B cell (primary cell): Measurements from ENCODE around the gene RETREG2. TPM values are rescaled to one million over a fixed set of nuclear protein-coding genes. Genes with fewer than 3 reads are reported as not detected.

Source experiments
- ATAC-seq: fragments of 200-7000 bp; cut with Tn5 transposase; one replicate; pipeline ENCODE4 v1.10.0; 2021; ENCODE audit warnings: low read depth, mild to moderate bottlenecking, moderate number of reproducible peaks, moderate library complexity
- CTCF ChIA-PET: fragments of 350-600 bp; sonication (Branson Sonifier 250); formaldehyde crosslinking; loops from one replicate; lab custom pipeline; 2021; ENCODE audit warnings: antibody characterized with exemption, inconsistent platforms; lab: Charles Lee
- POLR2A ChIA-PET: fragments of 350-600 bp; sonication (Branson Sonifier 250); formaldehyde crosslinking; loops from one replicate; lab custom pipeline; 2021; ENCODE audit warnings: antibody characterized with exemption; lab: Charles Lee
- DNase-seq: peaks from one replicate; pipeline ENCODE4 v3.0.0; 2013
- H2AFZ ChIP-seq: 2 replicates; pipeline ENCODE4 v1.6.1; 2012; ENCODE audit warnings: mild to moderate bottlenecking, low read depth, low read length; ENCODE audit not compliant: insufficient read depth, poor library complexity, severe bottlenecking
- H3K27ac ChIP-seq, 2 donors: 1 replicate in 1 of 2; 2 replicates in 1 of 2; pipeline ENCODE4 v1.5.1; 2012 to 2013; ENCODE audit warnings: low read length in 2 of 2, mild to moderate bottlenecking in 2 of 2, moderate library complexity in 1 of 2
- H3K27me3 ChIP-seq, 4 experiments: fragments of 200-600 bp in 1 of 4; sonication (generic) in 1 of 4; replicated peaks in 1 of 4; 1 replicate in 2 of 4; 2 replicates in 2 of 4; pipeline versions ENCODE4 v1.6.1 to v1.7.0; 2013 to 2016; ENCODE audit warnings: low read length in 3 of 4, mild to moderate bottlenecking in 2 of 4, mixed read lengths in 1 of 4, moderate library complexity in 1 of 4; ENCODE audit not compliant: insufficient read depth in 4 of 4, control insufficient read depth in 3 of 4; ENCODE audit errors: control extremely low read depth in 1 of 4
- H3K36me3 ChIP-seq, 2 experiments: replicated peaks in 1 of 2; 1 replicate in 1 of 2; 2 replicates in 1 of 2; pipeline versions ENCODE4 v1.6.1 to v1.7.1; 2013; ENCODE audit warnings: low read length in 1 of 2; ENCODE audit not compliant: insufficient read depth in 2 of 2, control insufficient read depth in 1 of 2; ENCODE audit errors: control extremely low read depth in 1 of 2, extremely low read depth in 1 of 2
- H3K4me1 ChIP-seq, 2 donors: fragments of 200-600 bp in 1 of 2; sonication (generic) in 1 of 2; 1 replicate in 1 of 2; 2 replicates in 1 of 2; pipeline versions ENCODE4 v1.5.1 to v1.6.1; 2013 to 2017; ENCODE audit warnings: low read length in 2 of 2; ENCODE audit not compliant: control insufficient read depth in 2 of 2, insufficient read depth in 2 of 2
- H3K4me2 ChIP-seq: replicated peaks from 2 replicates; pipeline ENCODE3; 2012; ENCODE audit warnings: mild to moderate bottlenecking, low read depth, low read length; ENCODE audit not compliant: poor library complexity, severe bottlenecking
- H3K4me3 ChIP-seq, 5 experiments: fragments of 200-600 bp in 1 of 5; sonication (generic) in 1 of 5; 1 replicate in 3 of 5; 2 replicates in 2 of 5; pipeline versions ENCODE4 v1.5.1 to v1.7.0; 2011 to 2016; ENCODE audit warnings: low read length in 4 of 5, mild to moderate bottlenecking in 4 of 5, low read depth in 2 of 5, control low read depth in 1 of 5, moderate library complexity in 1 of 5; ENCODE audit not compliant: insufficient read depth in 1 of 5; ENCODE audit errors: control extremely low read depth in 1 of 5, extremely low read depth in 1 of 5
- H3K79me2 ChIP-seq: fragments of 200-600 bp; sonication (generic); one replicate; pipeline ENCODE4 v1.6.0; 2016; ENCODE audit warnings: low read length; ENCODE audit not compliant: control insufficient read depth, insufficient read depth
- H3K9ac ChIP-seq: fragments of 200-600 bp; sonication (generic); 2 replicates; pipeline ENCODE4 v1.6.1; 2017; ENCODE audit warnings: mild to moderate bottlenecking, low read length, moderate library complexity
- H3K9me3 ChIP-seq, 3 donors: one replicate each; pipeline versions ENCODE4 v1.6.1 to v1.7.1; 2013; ENCODE audit warnings: low read length in 2 of 3; ENCODE audit not compliant: control insufficient read depth in 2 of 3, insufficient read depth in 1 of 3; ENCODE audit errors: control extremely low read depth in 1 of 3
- H4K20me1 ChIP-seq: 2 replicates; pipeline ENCODE4 v1.6.0; 2012; ENCODE audit warnings: mild to moderate bottlenecking, low read length; ENCODE audit not compliant: insufficient read depth, control insufficient read depth, poor library complexity, severe bottlenecking
- H3K27ac Mint-ChIP-seq: one replicate; pipeline ENCODE4 v1.8.0; 2021; ENCODE audit warnings: mixed read lengths
- H3K27me3 Mint-ChIP-seq: one replicate; pipeline ENCODE4 v1.8.0; 2021; ENCODE audit warnings: mixed read lengths
- H3K4me1 Mint-ChIP-seq: one replicate; pipeline ENCODE4 v1.8.0; 2021; ENCODE audit warnings: mixed read lengths
- H3K4me3 Mint-ChIP-seq: one replicate; pipeline ENCODE4 v1.8.0; 2021; ENCODE audit warnings: mixed read lengths
- H3K9me3 Mint-ChIP-seq: one replicate; pipeline ENCODE4 v1.8.0; 2022; ENCODE audit warnings: mixed read lengths; ENCODE audit not compliant: insufficient read depth
- CTCF ChIP-seq: fragments of 200-600 bp; IDR thresholded peaks from one replicate; pipeline ENCODE4 v1.8.0; 2022; ENCODE audit warnings: antibody characterized with exemption, mild to moderate bottlenecking
- EZH2 ChIP-seq: IDR thresholded peaks from 2 replicates; pipeline ENCODE4 v1.6.1; 2012; ENCODE audit warnings: borderline replicate concordance, low read depth, mild to moderate bottlenecking, moderate library complexity, low read length; ENCODE audit not compliant: insufficient read depth, poor library complexity, severe bottlenecking
- WGBS: methylation state at CpG from one replicate; pipeline ENCODE4 v1.1.5; 2013; ENCODE audit warnings: missing lambda C conversion rate; ENCODE audit not compliant: insufficient coverage; 5-methylcytosine and 5-hydroxymethylcytosine counted together
- intact Hi-C: fragments of 100-400 bp; cut with micrococcal nuclease; formaldehyde crosslinking; loops from one replicate; pipeline ENCODE4 v1.10.0; 2022
- polyA plus RNA-seq: library from polyadenylated mRNA; depleted of rRNA; stranded (reverse); fragments of >200 nt; gene quantifications from 2 replicates; pipeline ENCODE4 v1.2.3, GENCODE V29; 2012
- total RNA-seq, 2 donors: library from RNA; stranded (reverse); fragments of 120-200 nt in 1 of 2; gene quantifications; 1 replicate in 1 of 2; 2 replicates in 1 of 2; pipeline versions ENCODE4 v1.2.3 to v1.2.4, GENCODE V29; 2013 to 2022

The RETREG2 gene
- total and polyA plus RNA-seq, 2 donors (not counting 1 experiment from before 2014, with no cell fraction given): 46.7 to 102 TPM

- Mint-ChIP-seq H3K9me3 (no peaks in the 10 kb centered on the region), H3K27ac (no peak overlapping the region), H3K4me1 (peaks cover 27% of the 10 kb centered on the region), H3K27me3 (no peaks in the 10 kb centered on the region), H3K4me3 (no peak overlapping the region)
- DNase-seq (no peak), ATAC-seq (no peak)
- POLR2A ChIA-PET: interaction anchor here (0.5 to 0.7 kb wide), 2 partner anchors 72 to 98 kb away, joined by 3 to 6 read pairs; partner anchors contain the start of gene TUBA4B
- CTCF ChIA-PET: interaction anchor here (1.3 to 3.1 kb wide), 7 partner anchors 10 to 117 kb away, joined by 3 to 18 read pairs (median 5); partner anchors contain the start of genes NHEJ1 and SLC23A3
- Histone ChIP-seq H3K4me1 (peaks cover 12 to 29% of the 10 kb centered on the region in 2 donors), H3K27ac (no peak overlapping the region), H3K27me3 (no peaks in the 10 kb centered on the region), H2AFZ (no peak overlapping the region), H3K4me2 (no peak overlapping the region), H3K79me2 (peaks cover 35% of the 10 kb centered on the region), H3K4me3 (no peak overlapping the region), H4K20me1 (peaks cover 37% of the 10 kb centered on the region), H3K36me3 (peaks cover 2 to 53% of the 10 kb centered on the region in 2 experiments), H3K9me3 (no peaks in the 10 kb centered on the region), H3K9ac (no peak overlapping the region)
- WGBS: 96% methylated on average over 4 of the region's 5 CpGs
- intact Hi-C loops: no loop called here
- TF ChIP-seq CTCF: no peak
- TF ChIP-seq EZH2: no peak
Observed at GRCh38 chr2:219180961-219181360, 2.9 kb downstream of the RETREG2 start.

- H3K4me3 ChIP-seq: no peak overlapping the region
- H3K79me2 ChIP-seq: peaks cover 33% of the 10 kb centered on the region
- ChIA-PET POLR2A (interaction anchor here (0.5 kb wide), 1 partner anchor 71 kb away, joined by 6 read pairs; the partner anchor contains the start of gene TUBA4B), CTCF (interaction anchor here (1.3 to 3.1 kb wide), 5 partner anchors 11 to 30 kb away, joined by 3 to 18 read pairs (median 4); partner anchors contain the start of gene SLC23A3)
- DNase-seq (no peak), ATAC-seq (no peak)
- H3K9ac ChIP-seq: no peak overlapping the region
- Mint-ChIP-seq H3K4me1 (peaks cover 25% of the 10 kb centered on the region), H3K27ac (no peak overlapping the region), H3K27me3 (no peaks in the 10 kb centered on the region), H3K9me3 (no peaks in the 10 kb centered on the region), H3K4me3 (no peak overlapping the region)
- H4K20me1 ChIP-seq: peaks cover 37% of the 10 kb centered on the region
- H3K4me2 ChIP-seq: no peak overlapping the region
- peaks cover 12 to 25% of the 10 kb centered on the region in 2 donors for H3K4me1 ChIP-seq
- no peaks in the 10 kb centered on the region for H3K9me3 ChIP-seq
- H3K27ac ChIP-seq: no peak overlapping the region
- intact Hi-C loops: no loop called here
- TF ChIP-seq EZH2 (no peak), CTCF (no peak)
- H3K27me3 ChIP-seq: no peaks in the 10 kb centered on the region
- WGBS: 100% methylated on average over 5 of the region's 6 CpGs
- no peak overlapping the region for H2AFZ ChIP-seq
- H3K36me3 ChIP-seq: peaks cover 2 to 53% of the 10 kb centered on the region in 2 experiments
Observed at GRCh38 chr2:219181531-219181930, 3.5 kb downstream of the RETREG2 start.
